ENCODE measurements around the gene TBC1D22A. TPM values are rescaled to one million over a fixed set of nuclear protein-coding genes. Genes with fewer than 3 reads are reported as not detected.

TBC1D22A gene
- total RNA-seq, 6 experiments from 2014 or later = 20.4 to 24.1 (median 22.2) TPM

DNA sequence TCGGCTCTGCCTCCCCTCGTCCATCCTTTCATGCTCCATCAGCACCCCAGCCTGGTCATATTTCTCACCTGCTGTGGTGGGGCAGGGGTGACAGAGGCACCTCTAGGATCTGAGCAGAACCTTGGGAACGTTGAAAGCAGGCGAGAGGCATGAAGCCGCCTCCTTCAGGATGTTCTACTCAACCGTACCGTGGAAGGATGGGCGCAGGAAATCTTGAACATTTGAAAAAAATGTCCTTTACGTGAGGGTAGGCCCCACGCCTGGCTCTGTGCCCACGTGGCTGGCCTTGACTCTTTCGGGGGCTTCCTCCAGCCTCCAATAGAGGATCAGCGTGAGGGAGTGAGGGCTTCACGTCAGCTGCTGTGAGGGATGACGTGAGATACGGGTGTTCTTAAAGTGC lies 90.7 kb downstream of the TBC1D22A start:
- peaks cover 18% of the 10 kb centered on the region for H3K4me1 Mint-ChIP-seq (ENCODE audit: low read depth)
- no peak for DNase-seq
- no peaks in the 10 kb centered on the region for H3K27me3 Mint-ChIP-seq (ENCODE audit: insufficient read depth)
- H3K9me3 Mint-ChIP-seq = peaks cover 1% of the 10 kb centered on the region; the same call in 1 of the 2 replicates
- no peak overlapping the region for H3K27ac Mint-ChIP-seq
- no peak for TF ChIP-seq CTCF (IDR thresholded peaks at IDR 0.05)
- peaks cover 6% of the 10 kb centered on the region; the same call in 1 of the 2 replicates for H3K36me3 Mint-ChIP-seq (ENCODE audit: low read depth)
- H3K4me3 Mint-ChIP-seq = no peak overlapping the region

DNA sequence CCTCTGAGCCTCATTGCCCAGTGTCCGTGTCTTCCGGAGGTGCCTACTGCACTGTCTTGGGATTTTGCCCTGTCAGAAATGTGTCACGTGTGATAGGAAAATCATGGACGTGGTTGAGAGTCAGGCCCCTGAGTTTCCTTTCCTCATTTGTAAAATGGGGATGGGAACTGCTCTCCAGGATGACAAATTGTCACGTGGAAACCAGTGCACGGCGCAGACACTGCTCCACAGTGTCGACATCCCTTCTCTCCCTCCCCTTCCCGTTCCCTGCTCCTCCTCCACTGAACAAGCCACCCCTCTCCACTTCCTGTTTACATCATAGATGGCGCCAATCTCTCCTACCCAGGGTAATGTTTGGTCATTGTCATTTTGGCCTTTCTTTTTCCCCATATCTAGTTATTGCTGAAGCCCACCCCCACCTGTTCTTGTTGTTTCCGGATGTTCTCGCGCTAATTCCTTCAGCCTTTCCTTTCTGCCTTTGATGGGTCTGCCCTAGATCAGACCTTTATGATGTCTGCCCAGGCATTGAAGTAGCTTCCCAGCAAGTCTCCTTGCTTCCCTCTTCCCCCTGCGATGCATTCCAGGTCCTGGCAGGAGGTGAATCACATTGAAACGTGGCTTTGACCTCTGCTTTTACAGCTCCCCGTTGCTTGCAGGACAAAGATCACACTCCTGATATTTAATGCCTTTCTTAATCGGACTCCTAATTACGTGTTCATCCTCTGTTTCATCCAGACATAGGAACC lies 91.8 kb downstream of the TBC1D22A start:
- no peak for DNase-seq
- peaks cover 9% of the 10 kb centered on the region; the same call in 1 of the 2 replicates for H3K4me1 Mint-ChIP-seq (ENCODE audit: low read depth)
- H3K36me3 Mint-ChIP-seq (ENCODE audit: low read depth) = peaks cover 6% of the 10 kb centered on the region; the same call in 1 of the 2 replicates
- no peak for TF ChIP-seq CTCF (IDR thresholded peaks at IDR 0.05)
- H3K9me3 Mint-ChIP-seq = peaks cover 6% of the 10 kb centered on the region; the same call in 1 of the 2 replicates
- H3K27me3 Mint-ChIP-seq (ENCODE audit: insufficient read depth) = no peaks in the 10 kb centered on the region
- no peak overlapping the region for H3K4me3 Mint-ChIP-seq
- no peak overlapping the region for H3K27ac Mint-ChIP-seq

- Mint-ChIP-seq H3K36me3 (ENCODE audit: low read depth) (peaks cover 6% of the 10 kb centered on the region; the same call in 1 of the 2 replicates), H3K27ac (no peak overlapping the region), H3K9me3 (peaks cover 6% of the 10 kb centered on the region; the same call in 1 of the 2 replicates), H3K27me3 (ENCODE audit: insufficient read depth) (no peaks in the 10 kb centered on the region), H3K4me3 (no peak overlapping the region), H3K4me1 (ENCODE audit: low read depth) (peaks cover 9% of the 10 kb centered on the region; the same call in 1 of the 2 replicates)
- no peak for TF ChIP-seq CTCF (IDR thresholded peaks at IDR 0.05)
- DNase-seq = no peak
Observed at GRCh38 chr22:46855681-46856080, 93.2 kb downstream of the TBC1D22A start.

- Mint-ChIP-seq H3K36me3 (ENCODE audit: low read depth) (peaks cover 6% of the 10 kb centered on the region; the same call in 1 of the 2 replicates), H3K27ac (no peak overlapping the region), H3K27me3 (ENCODE audit: insufficient read depth) (no peaks in the 10 kb centered on the region), H3K9me3 (peaks cover 6% of the 10 kb centered on the region; the same call in 1 of the 2 replicates), H3K4me1 (ENCODE audit: low read depth) (peaks cover 9% of the 10 kb centered on the region; the same call in 1 of the 2 replicates), H3K4me3 (no peak overlapping the region)
- no peak for DNase-seq
- TF ChIP-seq CTCF (IDR thresholded peaks at IDR 0.05) = no peak
Observed at GRCh38 chr22:46856661-46857060, 94.2 kb downstream of the TBC1D22A start.

DNA sequence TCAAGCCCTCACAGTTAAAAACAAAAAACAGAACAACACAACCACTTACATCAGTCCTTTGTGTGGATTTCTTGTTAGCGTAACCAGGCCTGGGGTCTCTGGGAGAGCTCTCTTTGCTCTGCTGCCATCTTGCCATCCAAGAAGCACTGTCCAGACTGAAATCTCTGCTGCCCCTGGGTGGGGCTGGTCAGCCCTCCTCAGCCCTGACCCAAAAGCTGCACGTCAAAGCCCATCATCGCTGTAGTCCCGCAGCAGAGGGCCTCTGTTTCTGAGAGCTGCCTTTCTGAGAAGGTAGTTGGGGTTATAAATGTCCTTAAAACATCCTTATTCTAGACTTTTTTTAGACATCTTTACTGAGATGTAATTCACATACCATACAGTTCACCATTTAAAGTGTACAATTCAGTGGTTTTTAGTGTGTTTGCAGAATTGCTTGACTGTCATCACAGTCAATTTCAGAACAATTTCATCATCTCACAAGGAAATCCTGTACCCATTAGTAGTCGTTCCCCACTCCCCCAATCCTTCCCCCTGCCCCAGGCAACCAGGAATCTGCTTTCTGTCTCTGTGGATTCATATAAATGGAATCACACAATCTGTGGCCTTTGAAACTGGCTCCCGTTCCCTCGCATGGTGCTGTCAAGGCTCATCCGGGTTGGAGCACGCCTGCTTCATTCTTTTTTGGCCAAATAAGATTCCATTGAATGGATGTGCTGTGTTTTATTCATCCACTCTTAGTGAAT lies 94.9 kb downstream of the TBC1D22A start:
- Mint-ChIP-seq H3K27ac (no peak overlapping the region), H3K4me3 (no peak overlapping the region), H3K4me1 (ENCODE audit: low read depth) (peaks cover 9% of the 10 kb centered on the region; the same call in 1 of the 2 replicates), H3K9me3 (peaks cover 6% of the 10 kb centered on the region; the same call in 1 of the 2 replicates), H3K27me3 (ENCODE audit: insufficient read depth) (no peaks in the 10 kb centered on the region), H3K36me3 (ENCODE audit: low read depth) (peaks cover 5% of the 10 kb centered on the region; the same call in 1 of the 2 replicates)
- DNase-seq = no peak
- TF ChIP-seq CTCF (IDR thresholded peaks at IDR 0.05) = no peak

Data from HFFc6 (cell line).